Loucy (cell line): ENCODE results near the gene RNPEPL1.

ENCODE experiments used
- H2AFZ ChIP-seq: fragments of 200-600 bp; sonication (generic); 2 replicates; pipeline ENCODE4 v1.6.0; 2016; ENCODE audit warnings: antibody characterized with exemption, mild to moderate bottlenecking, low read length, moderate library complexity
- H3F3A ChIP-seq: fragments of 200-600 bp; 2 replicates; pipeline ENCODE4 v1.6.0; 2016; ENCODE audit warnings: antibody characterized with exemption, low read depth, mild to moderate bottlenecking
- H3K27me3 ChIP-seq: fragments of 200-600 bp; sonication (generic); 2 replicates; pipeline ENCODE4 v1.6.1; 2014; ENCODE audit warnings: low read length, mild to moderate bottlenecking; ENCODE audit not compliant: insufficient read depth, poor library complexity, severe bottlenecking
- H3K36me3 ChIP-seq: fragments of 200-600 bp; sonication (generic); 2 replicates; pipeline ENCODE4 v1.6.1; 2016; ENCODE audit warnings: low read length; ENCODE audit not compliant: insufficient read depth
- H3K4me1 ChIP-seq: fragments of 200-600 bp; sonication (generic); 2 replicates; pipeline ENCODE4 v1.5.1; 2014; ENCODE audit warnings: low read length, mild to moderate bottlenecking; ENCODE audit not compliant: insufficient read depth, poor library complexity, severe bottlenecking
- H3K4me2 ChIP-seq: fragments of 200-600 bp; sonication (generic); 2 replicates; pipeline ENCODE4 v1.6.0; 2014; ENCODE audit warnings: antibody characterized with exemption, low read length, low read depth, mild to moderate bottlenecking; ENCODE audit not compliant: poor library complexity, severe bottlenecking
- H3K4me3 ChIP-seq: fragments of 200-600 bp; sonication (generic); 2 replicates; pipeline ENCODE4 v1.5.1; 2014; ENCODE audit warnings: low read length, mild to moderate bottlenecking, mixed read lengths; ENCODE audit not compliant: poor library complexity, severe bottlenecking
- H3K79me2 ChIP-seq: fragments of 200-600 bp; sonication (generic); 2 replicates; pipeline ENCODE4 v1.6.1; 2014; ENCODE audit warnings: low read length; ENCODE audit not compliant: insufficient read depth
- H3K9ac ChIP-seq: fragments of 200-600 bp; sonication (generic); 2 replicates; pipeline ENCODE4 v1.6.0; 2014; ENCODE audit warnings: mild to moderate bottlenecking, low read depth, low read length, moderate library complexity; ENCODE audit not compliant: poor library complexity, severe bottlenecking
- H3K9me2 ChIP-seq: fragments of 200-600 bp; sonication (generic); replicated peaks from 2 replicates; pipeline ENCODE4 v1.6.1; 2016; ENCODE audit warnings: low read depth, low read length, mixed read lengths
- H3K9me3 ChIP-seq: fragments of 200-600 bp; sonication (generic); 2 replicates; pipeline ENCODE4 v1.6.1; 2014; ENCODE audit warnings: mild to moderate bottlenecking, antibody characterized with exemption, low read length, low read depth; ENCODE audit not compliant: insufficient read depth
- H4K20me1 ChIP-seq: fragments of 200-600 bp; sonication (generic); 2 replicates; pipeline ENCODE4 v1.6.0; 2014; ENCODE audit warnings: antibody characterized with exemption, low read length, mild to moderate bottlenecking; ENCODE audit not compliant: insufficient read depth, poor library complexity, severe bottlenecking
- CTCF ChIP-seq: fragments of 200-600 bp; sonication (generic); conservative IDR thresholded peaks from 2 replicates; pipeline ENCODE4 v1.5.1; 2014; ENCODE audit warnings: mild to moderate bottlenecking, antibody characterized with exemption, low read length
- EZH2phosphoT487 ChIP-seq: fragments of 200-600 bp; IDR thresholded peaks from 2 replicates; pipeline ENCODE4 v1.6.1; 2018; ENCODE audit warnings: antibody characterized with exemption, mild to moderate bottlenecking, moderate library complexity, borderline replicate concordance

Gene RNPEPL1

GRCh38 chr2:240597054-240597418 lies 28.8 kb downstream of the RNPEPL1 start:
- peaks cover 10% of the 10 kb centered on the region for H4K20me1 ChIP-seq
- H3K9me2 ChIP-seq, result no peaks in the 10 kb centered on the region
- no peak overlapping the region for H3K9ac ChIP-seq
- H3K4me2 ChIP-seq, result no peak overlapping the region
- H3K9me3 ChIP-seq, result no peaks in the 10 kb centered on the region
- no peak overlapping the region for H2AFZ ChIP-seq
- no peaks in the 10 kb centered on the region for H3K4me1 ChIP-seq
- no peaks in the 10 kb centered on the region for H3K27me3 ChIP-seq
- peaks cover 6% of the 10 kb centered on the region; the same call in 1 of the 2 replicates for H3K79me2 ChIP-seq
- TF ChIP-seq EZH2phosphoT487 (no peak), CTCF (no peak)
- no peaks in the 10 kb centered on the region for H3F3A ChIP-seq
- H3K4me3 ChIP-seq, result no peak overlapping the region
- peaks cover 11% of the 10 kb centered on the region; the same call in 1 of the 2 replicates for H3K36me3 ChIP-seq

- Histone ChIP-seq H3K9me3 (no peaks in the 10 kb centered on the region), H3K79me2 (0 out of 2 replicates have a peak, but pooled peaks cover under 1% of the 10 kb centered on the region), H3K36me3 (peaks cover 11% of the 10 kb centered on the region; the same call in 1 of the 2 replicates), H4K20me1 (peaks cover 9% of the 10 kb centered on the region), H3F3A (no peaks in the 10 kb centered on the region), H3K4me2 (no peak overlapping the region), H3K4me1 (no peaks in the 10 kb centered on the region), H3K9ac (no peak overlapping the region), H3K4me3 (no peak overlapping the region), H3K27me3 (no peaks in the 10 kb centered on the region), H2AFZ (no peak overlapping the region), H3K9me2 (no peaks in the 10 kb centered on the region)
- no peak for TF ChIP-seq CTCF
- TF ChIP-seq EZH2phosphoT487, result no peak
Measured at GRCh38 chr2:240597419-240598181, 29.3 kb downstream of the RNPEPL1 start.

GRCh38 chr2:240598311-240598911 lies 30.1 kb downstream of the RNPEPL1 start:
- H3K4me1 ChIP-seq, result no peaks in the 10 kb centered on the region
- H3K79me2 ChIP-seq, result no peaks in the 10 kb centered on the region
- peaks cover 11% of the 10 kb centered on the region; the same call in 1 of the 2 replicates for H3K36me3 ChIP-seq
- H3F3A ChIP-seq, result no peaks in the 10 kb centered on the region
- no peaks in the 10 kb centered on the region for H3K9me2 ChIP-seq
- peaks cover 5% of the 10 kb centered on the region for H4K20me1 ChIP-seq
- H3K27me3 ChIP-seq, result no peaks in the 10 kb centered on the region
- no peak overlapping the region for H3K4me3 ChIP-seq
- H3K4me2 ChIP-seq, result no peak overlapping the region
- H2AFZ ChIP-seq, result no peak overlapping the region
- TF ChIP-seq CTCF, result no peak
- no peak for TF ChIP-seq EZH2phosphoT487
- H3K9me3 ChIP-seq, result no peaks in the 10 kb centered on the region
- H3K9ac ChIP-seq, result no peak overlapping the region
